MM.1S (cell line): ENCODE data around the gene G6PC1.

Experiments used
- DNase-seq: peaks from one replicate; pipeline ENCODE4 v3.0.0-alpha.2; 2015
- H2AFZ ChIP-seq: fragments of 300-600 bp; sonication (generic); 2 replicates; pipeline ENCODE4 v1.6.0; 2016; ENCODE audit warnings: antibody characterized with exemption, low read length
- H3F3A ChIP-seq: fragments of 300-600 bp; sonication (generic); 2 replicates; pipeline ENCODE4 v1.6.1; 2016; ENCODE audit warnings: mild to moderate bottlenecking, antibody characterized with exemption, low read length, moderate library complexity, mixed read lengths; ENCODE audit not compliant: insufficient read depth
- H3K27ac ChIP-seq: fragments of 300-600 bp; sonication (generic); 2 replicates; pipeline ENCODE4 v1.5.1; 2016; ENCODE audit warnings: mild to moderate bottlenecking, low read length
- H3K27me3 ChIP-seq: fragments of 300-600 bp; sonication (generic); replicated peaks from 2 replicates; pipeline ENCODE4 v1.6.0; 2016; ENCODE audit warnings: low read length; ENCODE audit not compliant: insufficient read depth
- H3K36me3 ChIP-seq: fragments of 300-600 bp; sonication (generic); replicated peaks from 2 replicates; pipeline ENCODE4 v1.6.1; 2016; ENCODE audit warnings: mild to moderate bottlenecking, low read length, mixed read lengths; ENCODE audit not compliant: insufficient read depth
- H3K4me1 ChIP-seq: fragments of 300-600 bp; sonication (generic); 2 replicates; pipeline ENCODE4 v1.6.1; 2016; ENCODE audit warnings: low read length, mixed read lengths
- H3K4me2 ChIP-seq: fragments of 300-600 bp; sonication (generic); 2 replicates; pipeline ENCODE4 v1.6.0; 2016; ENCODE audit warnings: low read depth, low read length
- H3K4me3 ChIP-seq: fragments of 300-600 bp; sonication (generic); 2 replicates; pipeline ENCODE4 v1.5.1; 2016; ENCODE audit warnings: low read length, mixed read lengths
- H3K79me2 ChIP-seq: fragments of 300-600 bp; sonication (generic); 2 replicates; pipeline ENCODE4 v1.6.1; 2016; ENCODE audit warnings: mixed run types, low read length, mixed read lengths
- H3K9ac ChIP-seq: fragments of 300-600 bp; sonication (generic); 2 replicates; pipeline ENCODE4 v1.6.1; 2016; ENCODE audit warnings: low read length, mixed read lengths
- H3K9me2 ChIP-seq: fragments of 300-600 bp; sonication (generic); replicated peaks from 2 replicates; pipeline ENCODE4 v1.6.1; 2016; ENCODE audit warnings: mild to moderate bottlenecking, low read length, mixed read lengths; ENCODE audit not compliant: insufficient read depth
- H3K9me3 ChIP-seq: fragments of 300-600 bp; sonication (generic); replicated peaks from 2 replicates; pipeline ENCODE4 v1.6.1; 2016; ENCODE audit warnings: mild to moderate bottlenecking, low read length, mixed read lengths; ENCODE audit not compliant: insufficient read depth
- H4K20me1 ChIP-seq: fragments of 300-600 bp; sonication (generic); 2 replicates; pipeline ENCODE4 v1.6.1; 2016; ENCODE audit warnings: mild to moderate bottlenecking, low read length, moderate library complexity, mixed read lengths; ENCODE audit not compliant: insufficient read depth
- CTCF ChIP-seq: fragments of 300-600 bp; sonication (generic); IDR thresholded peaks from 2 replicates; pipeline ENCODE4 v1.5.1; 2016; ENCODE audit warnings: antibody characterized with exemption, low read length, mixed read lengths
- EZH2 ChIP-seq: fragments of 300-600 bp; sonication (generic); optimal IDR thresholded peaks from 2 replicates; pipeline ENCODE3; 2017; ENCODE audit warnings: low read depth, mild to moderate bottlenecking, antibody characterized with exemption, low read length, mixed read lengths
- EZH2phosphoT487 ChIP-seq: fragments of 300-600 bp; sonication (generic); IDR thresholded peaks from 2 replicates; pipeline ENCODE4 v1.6.1; 2018; ENCODE audit warnings: antibody characterized with exemption, low read length

The G6PC1 gene

GRCh38 chr17:42857389-42857788 lies 43.2 kb upstream of the G6PC1 start:
- H3K4me2 ChIP-seq: no peak overlapping the region
- no peaks in the 10 kb centered on the region for H3K27me3 ChIP-seq
- no peak overlapping the region for H3K4me3 ChIP-seq
- no peak for TF ChIP-seq EZH2phosphoT487
- TF ChIP-seq EZH2: no peak
- no peak for TF ChIP-seq CTCF
- no peak for DNase-seq
- H3K9ac ChIP-seq: no peak overlapping the region
- H3K4me1 ChIP-seq: peaks cover 20% of the 10 kb centered on the region
- no peaks in the 10 kb centered on the region for H3K79me2 ChIP-seq
- no peaks in the 10 kb centered on the region for H4K20me1 ChIP-seq
- no peaks in the 10 kb centered on the region for H3K36me3 ChIP-seq
- H3K27ac ChIP-seq: no peak overlapping the region
- H3K9me2 ChIP-seq: no peaks in the 10 kb centered on the region
- H3K9me3 ChIP-seq: no peaks in the 10 kb centered on the region
- H2AFZ ChIP-seq: no peak overlapping the region
- H3F3A ChIP-seq: peaks cover 16% of the 10 kb centered on the region

GRCh38 chr17:42865638-42866094 lies 34.9 kb upstream of the G6PC1 start:
- H4K20me1 ChIP-seq: no peaks in the 10 kb centered on the region
- H3K4me1 ChIP-seq: no peaks in the 10 kb centered on the region
- H3K36me3 ChIP-seq: no peaks in the 10 kb centered on the region
- H2AFZ ChIP-seq: no peak overlapping the region
- no peaks in the 10 kb centered on the region for H3K79me2 ChIP-seq
- no peaks in the 10 kb centered on the region for H3K9me3 ChIP-seq
- no peak overlapping the region for H3K4me2 ChIP-seq
- no peak for TF ChIP-seq EZH2
- no peak for TF ChIP-seq CTCF
- TF ChIP-seq EZH2phosphoT487: no peak
- no peak for DNase-seq
- no peak overlapping the region for H3K27ac ChIP-seq
- H3K9me2 ChIP-seq: no peaks in the 10 kb centered on the region
- no peak overlapping the region for H3K9ac ChIP-seq
- H3K4me3 ChIP-seq: no peak overlapping the region
- no peaks in the 10 kb centered on the region for H3F3A ChIP-seq
- no peaks in the 10 kb centered on the region for H3K27me3 ChIP-seq

GRCh38 chr17:42866216-42866615 lies 34.4 kb upstream of the G6PC1 start:
- Histone ChIP-seq H3K36me3 (no peaks in the 10 kb centered on the region), H3F3A (no peaks in the 10 kb centered on the region), H3K27me3 (no peaks in the 10 kb centered on the region), H3K4me1 (no peaks in the 10 kb centered on the region), H3K4me3 (no peak overlapping the region), H3K79me2 (no peaks in the 10 kb centered on the region), H3K9me2 (no peaks in the 10 kb centered on the region), H4K20me1 (no peaks in the 10 kb centered on the region), H2AFZ (no peak overlapping the region), H3K4me2 (no peak overlapping the region), H3K27ac (no peak overlapping the region), H3K9me3 (no peaks in the 10 kb centered on the region), H3K9ac (no peak overlapping the region)
- TF ChIP-seq EZH2: no peak
- no peak for TF ChIP-seq EZH2phosphoT487
- no peak for TF ChIP-seq CTCF
- no peak for DNase-seq
